Measurements from ENCODE around the gene ALDH1L1.

GRCh38 chr3:126104742-126105605 lies 75.4 kb downstream of the ALDH1L1 start:
- no peak for TF ChIP-seq MAX (IDR thresholded peaks at IDR 0.05; ENCODE audit: low read depth, low read length)
- no peak for TF ChIP-seq POLR2A (IDR thresholded peaks at IDR 0.05; ENCODE audit: extremely low read depth, insufficient read length)

Data from NB4 (cell line).